Activated CD4-positive, CD25-positive, alpha-beta regulatory T cell treated with anti-CD3 and anti-CD28 coated beads, Interleukin-2, amount 50 U/mL, for 72 hours (primary cell): ENCODE data around the gene IFIT2.
"Not testable (repeated sequence)": the region's sequence is repeated elsewhere in the genome, so short reads cannot be mapped to it uniquely, and the experiment has no call there.

ENCODE experiments used
- DNase-seq: peaks from one replicate; pipeline ENCODE4 v3.0.0; 2021

The IFIT2 gene

GRCh38 chr10:89301721-89302445 lies at the start of gene IFIT2:
Gene IFIT2, plus strand, starts transcription at chr10:89302046. Its CDS starts 78 bp downstream, at chr10:89302124.
- DNase-seq: no peak

GRCh38 chr10:89252225-89252585 lies 49.6 kb upstream of the IFIT2 start:
- no peak for DNase-seq

GRCh38 chr10:89255091-89255579 lies 46.7 kb upstream of the IFIT2 start:
- not testable (repeated sequence) for DNase-seq

- no peak for DNase-seq
These were observed 46.1 kb upstream of the IFIT2 start for GRCh38 chr10:89255793-89256192.

- no peak for DNase-seq
These were observed 45.5 kb upstream of the IFIT2 start for GRCh38 chr10:89256340-89256739.

- DNase-seq: no peak
These were observed 44.9 kb upstream of the IFIT2 start for GRCh38 chr10:89256962-89257361.

GRCh38 chr10:89257581-89257980 lies 44.3 kb upstream of the IFIT2 start:
- DNase-seq: no peak

GRCh38 chr10:89258881-89259280 lies 43.0 kb upstream of the IFIT2 start:
- no peak for DNase-seq

GRCh38 chr10:89262086-89263051 lies 39.5 kb upstream of the IFIT2 start:
- no peak for DNase-seq

- DNase-seq: no peak
These were observed 38.8 kb upstream of the IFIT2 start for GRCh38 chr10:89263091-89263490.

- DNase-seq: no peak
These were observed 38.3 kb upstream of the IFIT2 start for GRCh38 chr10:89263531-89263930.

- no peak for DNase-seq
These were observed 35.0 kb upstream of the IFIT2 start for GRCh38 chr10:89266721-89267453.

GRCh38 chr10:89269433-89270152 lies 32.3 kb upstream of the IFIT2 start:
- no peak for DNase-seq

- no peak for DNase-seq
These were observed 31.7 kb upstream of the IFIT2 start for GRCh38 chr10:89270153-89270483.

GRCh38 chr10:89271532-89271931 lies 30.3 kb upstream of the IFIT2 start:
- DNase-seq: no peak

GRCh38 chr10:89273680-89274079 lies 28.2 kb upstream of the IFIT2 start:
- DNase-seq: no peak

GRCh38 chr10:89274928-89275327 lies 26.9 kb upstream of the IFIT2 start:
- DNase-seq: no peak

GRCh38 chr10:89275383-89275782 lies 26.5 kb upstream of the IFIT2 start:
- no peak for DNase-seq

- DNase-seq: no peak
These were observed 23.8 kb upstream of the IFIT2 start for GRCh38 chr10:89278034-89278535.

- DNase-seq: no peak
These were observed 22.9 kb upstream of the IFIT2 start for GRCh38 chr10:89278900-89279392.

GRCh38 chr10:89279421-89279869 lies 22.4 kb upstream of the IFIT2 start:
- no peak for DNase-seq

- no peak for DNase-seq
These were observed 21.3 kb upstream of the IFIT2 start for GRCh38 chr10:89280508-89280907.
